A673 (cell line): ENCODE data around the gene ADGRG3.

Experiments used
- CTCF ChIP-seq: fragments of 300-800, 200-600 bp; sonication (generic); conservative IDR thresholded peaks from 2 replicates; pipeline ENCODE4 v1.5.1; 2017; ENCODE audit warnings: low read depth, mild to moderate bottlenecking, antibody characterized with exemption, low read length, moderate library complexity, mixed read lengths
- EZH2 ChIP-seq: fragments of 200-600 bp; sonication (generic); IDR thresholded peaks from 2 replicates; pipeline ENCODE4 v1.6.1; 2017; ENCODE audit warnings: borderline replicate concordance, low read depth, mild to moderate bottlenecking, mixed read lengths, antibody characterized with exemption, low read length; ENCODE audit not compliant: poor library complexity, severe bottlenecking

DNA sequence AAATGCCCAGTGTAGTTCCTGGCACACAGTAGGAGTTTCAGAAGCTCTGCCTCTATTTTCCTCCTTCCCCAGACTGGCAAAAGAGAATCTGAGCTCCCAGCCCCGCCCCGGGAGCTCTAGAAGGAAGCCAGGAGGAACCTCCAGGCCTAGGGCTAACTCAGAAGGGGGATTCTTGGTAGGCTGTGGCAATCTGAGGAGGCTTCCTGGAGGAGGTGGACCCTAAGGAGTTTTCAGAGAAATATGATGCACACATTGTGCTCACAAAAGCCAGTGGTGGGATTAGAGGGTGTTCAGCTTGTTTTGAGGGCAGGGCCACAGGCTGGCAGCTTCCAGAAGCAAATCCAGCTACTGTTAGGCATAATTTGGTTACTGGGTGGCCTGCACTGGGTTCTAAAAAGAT is 29.7 kb upstream of the ADGRG3 start:
- TF ChIP-seq CTCF (no peak), EZH2 (no peak)
